Breast epithelium (tissue), 3 donors: ENCODE measurements around the gene MED20.

Experiments
- POLR2A ChIP-seq: fragments of 450-650 bp; IDR thresholded peaks from one replicate; pipeline ENCODE4 v1.6.1; 2016; ENCODE audit warnings: antibody characterized with exemption, mild to moderate bottlenecking, moderate library complexity
- POLR2AphosphoS5 ChIP-seq, 3 donors: sonication (generic); formaldehyde crosslinking; IDR thresholded peaks; one replicate each; pipeline ENCODE4 v1.6.1; 2017; ENCODE audit warnings: antibody characterized with exemption in 3 of 3
- TF ChIP-seq, protein P1 (sequence below), 3 donors: fragments of 450-650 bp; IDR thresholded peaks; one replicate each; pipeline ENCODE4 v1.5.1; 2016 to 2017; ENCODE audit warnings: antibody characterized with exemption in 3 of 3, mild to moderate bottlenecking in 3 of 3, moderate library complexity in 3 of 3

- TF ChIP-seq, protein P1, sequence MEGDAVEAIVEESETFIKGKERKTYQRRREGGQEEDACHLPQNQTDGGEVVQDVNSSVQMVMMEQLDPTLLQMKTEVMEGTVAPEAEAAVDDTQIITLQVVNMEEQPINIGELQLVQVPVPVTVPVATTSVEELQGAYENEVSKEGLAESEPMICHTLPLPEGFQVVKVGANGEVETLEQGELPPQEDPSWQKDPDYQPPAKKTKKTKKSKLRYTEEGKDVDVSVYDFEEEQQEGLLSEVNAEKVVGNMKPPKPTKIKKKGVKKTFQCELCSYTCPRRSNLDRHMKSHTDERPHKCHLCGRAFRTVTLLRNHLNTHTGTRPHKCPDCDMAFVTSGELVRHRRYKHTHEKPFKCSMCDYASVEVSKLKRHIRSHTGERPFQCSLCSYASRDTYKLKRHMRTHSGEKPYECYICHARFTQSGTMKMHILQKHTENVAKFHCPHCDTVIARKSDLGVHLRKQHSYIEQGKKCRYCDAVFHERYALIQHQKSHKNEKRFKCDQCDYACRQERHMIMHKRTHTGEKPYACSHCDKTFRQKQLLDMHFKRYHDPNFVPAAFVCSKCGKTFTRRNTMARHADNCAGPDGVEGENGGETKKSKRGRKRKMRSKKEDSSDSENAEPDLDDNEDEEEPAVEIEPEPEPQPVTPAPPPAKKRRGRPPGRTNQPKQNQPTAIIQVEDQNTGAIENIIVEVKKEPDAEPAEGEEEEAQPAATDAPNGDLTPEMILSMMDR (IDR thresholded peaks at IDR 0.05), result no peak
- TF ChIP-seq POLR2AphosphoS5 (IDR thresholded peaks at IDR 0.05) (no peak), POLR2A (no peak)
Observed at GRCh38 chr6:41858703-41859102, 62.2 kb downstream of the MED20 start.
